ENCODE measurements around the gene C1orf198.
A peak's percentile ranks its signal among the peaks of the same experiment; 100 is the strongest.

C1orf198 gene

GRCh38 chr1:230891413-230891812, 23.1 kb upstream of the C1orf198 start:
- no peak for DNase-seq

- no peak for DNase-seq
These were observed 16.3 kb upstream of the C1orf198 start for GRCh38 chr1:230884646-230885045.

GRCh38 chr1:230883967-230884366, 15.6 kb upstream of the C1orf198 start:
- DNase-seq = no peak

GRCh38 chr1:230879778-230880177, 11.5 kb upstream of the C1orf198 start:
- DNase-seq = no peak

- DNase-seq = no peak
These were observed 10.3 kb upstream of the C1orf198 start for GRCh38 chr1:230878591-230878990.

GRCh38 chr1:230877924-230878590, 9.7 kb upstream of the C1orf198 start:
- no peak for DNase-seq

GRCh38 chr1:230877146-230877923, 9.0 kb upstream of the C1orf198 start:
- no peak for DNase-seq

GRCh38 chr1:230876660-230877059, 8.3 kb upstream of the C1orf198 start:
- no peak for DNase-seq

- no peak for DNase-seq
These were observed 7.0 kb upstream of the C1orf198 start for GRCh38 chr1:230875370-230875769.

GRCh38 chr1:230870916-230871315, 2.6 kb upstream of the C1orf198 start:
- DNase-seq = no peak

- no peak for DNase-seq
These were observed 1.2 kb upstream of the C1orf198 start for GRCh38 chr1:230869500-230869899.

GRCh38 chr1:230868736-230869385, 540 bp upstream of the C1orf198 start:
- peak; percentile 4 for DNase-seq

- no peak for DNase-seq
These were observed 1.0 kb downstream of the C1orf198 start for GRCh38 chr1:230867101-230867902.

GRCh38 chr1:230866171-230867070, 1.9 kb downstream of the C1orf198 start:
- no peak for DNase-seq

- no peak for DNase-seq
These were observed 3.1 kb downstream of the C1orf198 start for GRCh38 chr1:230865062-230865817.

GRCh38 chr1:230864441-230864840, 3.9 kb downstream of the C1orf198 start:
- no peak for DNase-seq

GRCh38 chr1:230863449-230863848, 4.9 kb downstream of the C1orf198 start:
- no peak for DNase-seq

GRCh38 chr1:230861970-230862595, 6.2 kb downstream of the C1orf198 start:
- no peak for DNase-seq

GRCh38 chr1:230861489-230861888, 6.8 kb downstream of the C1orf198 start:
- DNase-seq = no peak

GRCh38 chr1:230860617-230861384, 7.5 kb downstream of the C1orf198 start:
- DNase-seq = no peak

Data from T-helper 9 cell (primary cell).